Activated CD4-positive, alpha-beta T cell treated with anti-CD3 and anti-CD28 coated beads, Interleukin-2, Interleukin-6, amounts not matched to agents 100 ng/mL and 50 ng/mL, durations not matched to agents 16 hours and 8 hours (primary cell): ENCODE data around the gene TOM1L1.

ENCODE experiments used
- DNase-seq: peaks from one replicate; pipeline ENCODE4 v3.0.0-alpha.2; 2020

The TOM1L1 gene

DNA sequence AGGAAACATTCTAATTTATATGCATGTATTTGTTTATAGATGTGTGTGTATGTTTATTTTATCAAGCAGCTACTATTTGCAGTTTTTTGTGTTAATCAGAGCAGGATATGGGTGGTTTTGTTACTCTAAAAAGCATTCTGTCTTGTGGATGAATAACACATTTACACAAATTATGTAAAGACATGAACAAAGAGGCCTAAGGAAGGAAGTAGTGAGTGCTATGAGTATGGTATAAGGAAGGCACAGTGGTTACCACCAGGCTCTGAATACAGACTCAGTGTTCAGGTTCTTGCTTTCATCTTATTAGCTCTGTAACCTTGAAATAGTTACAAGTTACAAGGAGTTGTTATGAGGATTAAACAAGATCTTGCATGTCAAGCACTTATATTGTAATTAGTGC lies 101.8 kb downstream of the TOM1L1 start:
- DNase-seq, result no peak

GRCh38 chr17:55004484-55004883 lies 103.8 kb downstream of the TOM1L1 start:
- no peak for DNase-seq

- peak; percentile 41 for DNase-seq
These were observed 104.9 kb downstream of the TOM1L1 start for GRCh38 chr17:55005520-55005919.
